ENCODE results near the gene DBX1. TPM values are rescaled to one million over a fixed set of nuclear protein-coding genes. Genes with fewer than 3 reads are reported as not detected.
"Not testable (repeated sequence)": the region's sequence is repeated elsewhere in the genome, so short reads cannot be mapped to it uniquely, and the experiment has no call there.

The DBX1 gene
- total RNA-seq, 1 donor from 2014 or later, result not detected

GRCh38 chr11:20203831-20204230 is 43.6 kb upstream of the DBX1 start:
- no peak for TF ChIP-seq CTCF (IDR thresholded peaks at IDR 0.05)
- no peaks in the 10 kb centered on the region for H3K36me3 Mint-ChIP-seq (ENCODE audit: low read depth)
- no peaks in the 10 kb centered on the region for H3K4me1 Mint-ChIP-seq (ENCODE audit: low read depth)
- no peak overlapping the region for H3K27ac Mint-ChIP-seq (ENCODE audit: unreplicated experiment)
- peaks cover 54% of the 10 kb centered on the region for H3K27me3 Mint-ChIP-seq (ENCODE audit: low read depth)
- no peak overlapping the region for H3K4me3 Mint-ChIP-seq (ENCODE audit: unreplicated experiment)
- peaks cover 2% of the 10 kb centered on the region for H3K9me3 Mint-ChIP-seq (ENCODE audit: low read depth)
- DNase-seq (ENCODE audit: low spot score), result no peak

GRCh38 chr11:20201231-20201630 is 41.0 kb upstream of the DBX1 start:
- Mint-ChIP-seq H3K27me3 (ENCODE audit: low read depth) (peaks cover 44% of the 10 kb centered on the region), H3K9me3 (ENCODE audit: low read depth) (peaks cover 2% of the 10 kb centered on the region), H3K4me3 (ENCODE audit: unreplicated experiment) (no peak overlapping the region), H3K27ac (ENCODE audit: unreplicated experiment) (no peak overlapping the region), H3K36me3 (ENCODE audit: low read depth) (no peaks in the 10 kb centered on the region), H3K4me1 (ENCODE audit: low read depth) (no peaks in the 10 kb centered on the region)
- no peak for DNase-seq (ENCODE audit: low spot score)
- TF ChIP-seq CTCF (IDR thresholded peaks at IDR 0.05), result no peak

- not testable (repeated sequence) for H3K4me3 Mint-ChIP-seq (ENCODE audit: unreplicated experiment); H3K36me3 Mint-ChIP-seq (ENCODE audit: low read depth)
- H3K27me3 Mint-ChIP-seq (ENCODE audit: low read depth), result peaks cover 40% of the 10 kb centered on the region
Measured at GRCh38 chr11:20200331-20200955, 40.2 kb upstream of the DBX1 start.

GRCh38 chr11:20197881-20198280 is 37.6 kb upstream of the DBX1 start:
- no peak for DNase-seq (ENCODE audit: low spot score)
- Mint-ChIP-seq H3K27me3 (ENCODE audit: low read depth) (peaks cover 37% of the 10 kb centered on the region), H3K27ac (ENCODE audit: unreplicated experiment) (no peak overlapping the region), H3K4me1 (ENCODE audit: low read depth) (no peaks in the 10 kb centered on the region), H3K4me3 (ENCODE audit: unreplicated experiment) (no peak overlapping the region), H3K9me3 (ENCODE audit: low read depth) (no peaks in the 10 kb centered on the region), H3K36me3 (ENCODE audit: low read depth) (no peaks in the 10 kb centered on the region)
- TF ChIP-seq CTCF (IDR thresholded peaks at IDR 0.05), result no peak

More at GRCh38 chr11:20200331-20200955, 40.2 kb upstream of the DBX1 start:
- H3K27ac Mint-ChIP-seq (ENCODE audit: unreplicated experiment); DNase-seq (ENCODE audit: low spot score); H3K9me3 Mint-ChIP-seq (ENCODE audit: low read depth); H3K4me1 Mint-ChIP-seq (ENCODE audit: low read depth): not testable (repeated sequence)

- H3K27ac Mint-ChIP-seq (ENCODE audit: unreplicated experiment), result no peak overlapping the region
- no peak for DNase-seq (ENCODE audit: low spot score)
- no peak overlapping the region for H3K4me3 Mint-ChIP-seq (ENCODE audit: unreplicated experiment)
- TF ChIP-seq CTCF (IDR thresholded peaks at IDR 0.05), result no peak
- no peaks in the 10 kb centered on the region for H3K4me1 Mint-ChIP-seq (ENCODE audit: low read depth)
- H3K36me3 Mint-ChIP-seq (ENCODE audit: low read depth), result no peaks in the 10 kb centered on the region
- H3K9me3 Mint-ChIP-seq (ENCODE audit: low read depth), result no peaks in the 10 kb centered on the region
- peaks cover 25% of the 10 kb centered on the region for H3K27me3 Mint-ChIP-seq (ENCODE audit: low read depth)
Measured at GRCh38 chr11:20194470-20194869, 34.2 kb upstream of the DBX1 start.

- H3K4me3 Mint-ChIP-seq (ENCODE audit: unreplicated experiment), result no peak overlapping the region
- peaks cover 24% of the 10 kb centered on the region for H3K27me3 Mint-ChIP-seq (ENCODE audit: low read depth)
- no peak for DNase-seq (ENCODE audit: low spot score)
- no peaks in the 10 kb centered on the region for H3K9me3 Mint-ChIP-seq (ENCODE audit: low read depth)
- no peaks in the 10 kb centered on the region for H3K4me1 Mint-ChIP-seq (ENCODE audit: low read depth)
- H3K36me3 Mint-ChIP-seq (ENCODE audit: low read depth), result no peaks in the 10 kb centered on the region
- H3K27ac Mint-ChIP-seq (ENCODE audit: unreplicated experiment), result no peak overlapping the region
- TF ChIP-seq CTCF (IDR thresholded peaks at IDR 0.05), result no peak
Measured at GRCh38 chr11:20193307-20193706, 33.0 kb upstream of the DBX1 start.

Data from chondrocyte (in vitro differentiated cells).